HG03378 (cell line): ENCODE results near the gene KCNJ4.

Source experiments
- ATAC-seq: cut with Tn5 transposase; IDR thresholded peaks from one replicate; pipeline ENCODE4 v1.9.1; 2021; ENCODE audit warnings: mild to moderate bottlenecking, moderate library complexity; ENCODE audit not compliant: unreplicated experiment

The KCNJ4 gene

GRCh38 chr22:38455076-38455529 is at the start of gene KCNJ4:
TSS of gene KCNJ4 (minus strand) at chr22:38455199. CDS start at chr22:38428132, 27,067 bp downstream.
- ATAC-seq, result no peak

- no peak for ATAC-seq
Measured at GRCh38 chr22:38503021-38503420, 48.0 kb upstream of the KCNJ4 start.

- no peak for ATAC-seq
Measured at GRCh38 chr22:38501797-38502672, 47.0 kb upstream of the KCNJ4 start.

GRCh38 chr22:38497869-38498268 is 42.9 kb upstream of the KCNJ4 start:
- ATAC-seq, result no peak

- no peak for ATAC-seq
Measured at GRCh38 chr22:38494939-38495338, 39.9 kb upstream of the KCNJ4 start.

- no peak for ATAC-seq
Measured at GRCh38 chr22:38494498-38494897, 39.5 kb upstream of the KCNJ4 start.

- ATAC-seq, result no peak
Measured at GRCh38 chr22:38491707-38492348, 36.8 kb upstream of the KCNJ4 start.

- no peak for ATAC-seq
Measured at GRCh38 chr22:38490915-38491314, 35.9 kb upstream of the KCNJ4 start.

- no peak for ATAC-seq
Measured at GRCh38 chr22:38490475-38490874, 35.5 kb upstream of the KCNJ4 start.

GRCh38 chr22:38489561-38490145 is 34.7 kb upstream of the KCNJ4 start:
- no peak for ATAC-seq

GRCh38 chr22:38489142-38489541 is 34.1 kb upstream of the KCNJ4 start:
- ATAC-seq, result no peak

- ATAC-seq, result no peak
Measured at GRCh38 chr22:38487946-38488345, 32.9 kb upstream of the KCNJ4 start.

- no peak for ATAC-seq
Measured at GRCh38 chr22:38485783-38486182, 30.8 kb upstream of the KCNJ4 start.

- ATAC-seq, result no peak
Measured at GRCh38 chr22:38484244-38484643, 29.2 kb upstream of the KCNJ4 start.

GRCh38 chr22:38482662-38483308 is 27.8 kb upstream of the KCNJ4 start:
- no peak for ATAC-seq

GRCh38 chr22:38481871-38482332 is 26.9 kb upstream of the KCNJ4 start:
- no peak for ATAC-seq

GRCh38 chr22:38481162-38481870 is 26.3 kb upstream of the KCNJ4 start:
- no peak for ATAC-seq

- ATAC-seq, result no peak
Measured at GRCh38 chr22:38479096-38479837, 24.3 kb upstream of the KCNJ4 start.

GRCh38 chr22:38477585-38477984 is 22.6 kb upstream of the KCNJ4 start:
- no peak for ATAC-seq
